IPS-20b (cell line): Measurements from ENCODE around the gene C1QA.
A peak's percentile ranks its signal among the peaks of the same experiment; 100 is the strongest.
"Not testable (repeated sequence)": the region's sequence is repeated elsewhere in the genome, so short reads cannot be mapped to it uniquely, and the experiment has no call there.

Experiments used
- H3K27ac ChIP-seq: one replicate; pipeline ENCODE4 v1.5.1; 2013; ENCODE audit warnings: low read length
- H3K27me3 ChIP-seq: 2 replicates; pipeline ENCODE4 v1.6.1; 2013; ENCODE audit warnings: mild to moderate bottlenecking, low read length, inconsistent platforms; ENCODE audit not compliant: insufficient read depth
- H3K36me3 ChIP-seq: 2 replicates; pipeline ENCODE4 v1.6.1; 2013; ENCODE audit warnings: low read depth, mild to moderate bottlenecking, inconsistent platforms, low read length, moderate library complexity; ENCODE audit not compliant: insufficient read depth
- H3K4me1 ChIP-seq: 2 replicates; pipeline ENCODE4 v1.6.1; 2013; ENCODE audit warnings: mild to moderate bottlenecking, control low read depth, inconsistent platforms, low read length, moderate library complexity; ENCODE audit not compliant: insufficient read depth
- H3K4me3 ChIP-seq: 2 replicates; pipeline ENCODE4 v1.5.1; 2013; ENCODE audit warnings: mild to moderate bottlenecking, low read length, inconsistent platforms
- H3K9ac ChIP-seq: 2 replicates; pipeline ENCODE4 v1.6.1; 2013; ENCODE audit warnings: low read depth, mild to moderate bottlenecking, inconsistent platforms, low read length, moderate library complexity
- H3K9me3 ChIP-seq: 2 replicates; pipeline ENCODE4 v1.6.1; 2013; ENCODE audit warnings: mild to moderate bottlenecking, low read depth, low read length, inconsistent platforms; ENCODE audit not compliant: insufficient read depth

The C1QA gene

DNA sequence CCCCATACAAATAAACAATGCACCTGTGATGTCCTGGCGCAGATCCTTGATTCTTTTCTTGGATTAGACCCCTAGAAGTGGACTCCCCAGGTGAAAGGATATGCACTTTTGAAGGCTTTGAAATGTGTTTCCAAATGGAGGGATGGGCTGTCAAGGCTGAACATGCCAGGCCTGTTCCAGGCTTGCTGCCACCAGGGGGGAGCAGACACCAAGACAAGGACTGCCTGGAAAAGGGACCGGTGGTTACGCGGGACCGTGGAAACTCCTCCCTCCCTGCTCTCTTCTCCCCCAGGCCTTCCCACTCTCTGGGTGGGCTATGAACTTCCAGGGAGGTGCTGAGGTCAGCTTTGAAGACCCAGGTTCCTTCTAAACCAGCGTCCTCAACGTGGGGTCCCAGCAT is 29.3 kb downstream of the C1QA start:
- H3K27me3 ChIP-seq = no peaks in the 10 kb centered on the region; the same call in 1 of the 2 replicates
- no peaks in the 10 kb centered on the region for H3K4me1 ChIP-seq
- H3K27ac ChIP-seq = no peak overlapping the region
- no peaks in the 10 kb centered on the region for H3K36me3 ChIP-seq
- no peak overlapping the region for H3K9ac ChIP-seq
- no peaks in the 10 kb centered on the region for H3K9me3 ChIP-seq
- no peak overlapping the region for H3K4me3 ChIP-seq

DNA sequence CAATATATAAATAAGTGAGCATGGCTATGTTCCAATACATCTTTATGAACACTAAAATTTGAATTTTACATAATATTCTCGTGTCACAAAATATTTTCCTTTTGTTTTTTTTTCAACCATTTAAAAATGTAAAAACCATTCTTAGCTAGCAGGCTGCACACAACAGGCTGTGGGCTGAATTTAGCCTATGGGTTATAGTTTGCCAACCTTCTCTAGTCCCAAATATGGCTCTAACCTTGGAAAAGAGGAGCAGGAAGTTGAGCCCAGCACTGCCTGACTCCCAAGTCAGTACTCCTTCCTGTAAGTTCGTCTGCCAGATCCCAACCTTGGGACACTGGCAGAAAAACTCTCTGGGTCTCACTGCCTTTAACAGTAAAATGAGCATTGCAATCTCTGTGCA is 30.0 kb downstream of the C1QA start:
- Histone ChIP-seq H3K4me3 (no peak overlapping the region), H3K36me3 (no peaks in the 10 kb centered on the region), H3K27ac (no peak overlapping the region), H3K9ac (no peak overlapping the region), H3K4me1 (no peaks in the 10 kb centered on the region), H3K27me3 (no peaks in the 10 kb centered on the region; the same call in 1 of the 2 replicates), H3K9me3 (no peaks in the 10 kb centered on the region)

DNA sequence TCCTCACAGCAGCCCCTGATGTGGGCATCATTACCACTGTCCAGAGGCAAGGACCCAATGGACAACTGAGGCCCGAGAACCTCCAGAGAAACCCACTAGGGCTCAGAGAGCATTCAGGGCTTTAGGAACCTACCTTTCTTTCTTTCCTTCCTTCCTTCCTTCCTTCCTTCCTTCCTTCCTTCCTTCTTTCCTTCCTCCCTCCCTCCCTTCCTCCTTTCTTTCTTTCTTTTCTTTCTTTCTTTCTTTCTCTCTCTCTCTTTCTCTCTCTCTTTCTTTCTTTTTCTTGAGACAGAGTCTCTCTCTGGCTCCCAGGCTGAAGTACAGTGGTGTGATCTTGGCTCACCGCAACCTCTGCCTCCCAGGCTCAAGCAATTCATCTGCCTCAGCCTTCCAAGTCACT is 32.4 kb downstream of the C1QA start:
- H3K27me3 ChIP-seq, H3K4me3 ChIP-seq, H3K4me1 ChIP-seq, H3K9me3 ChIP-seq, H3K27ac ChIP-seq, H3K36me3 ChIP-seq, H3K9ac ChIP-seq: not testable (repeated sequence)

DNA sequence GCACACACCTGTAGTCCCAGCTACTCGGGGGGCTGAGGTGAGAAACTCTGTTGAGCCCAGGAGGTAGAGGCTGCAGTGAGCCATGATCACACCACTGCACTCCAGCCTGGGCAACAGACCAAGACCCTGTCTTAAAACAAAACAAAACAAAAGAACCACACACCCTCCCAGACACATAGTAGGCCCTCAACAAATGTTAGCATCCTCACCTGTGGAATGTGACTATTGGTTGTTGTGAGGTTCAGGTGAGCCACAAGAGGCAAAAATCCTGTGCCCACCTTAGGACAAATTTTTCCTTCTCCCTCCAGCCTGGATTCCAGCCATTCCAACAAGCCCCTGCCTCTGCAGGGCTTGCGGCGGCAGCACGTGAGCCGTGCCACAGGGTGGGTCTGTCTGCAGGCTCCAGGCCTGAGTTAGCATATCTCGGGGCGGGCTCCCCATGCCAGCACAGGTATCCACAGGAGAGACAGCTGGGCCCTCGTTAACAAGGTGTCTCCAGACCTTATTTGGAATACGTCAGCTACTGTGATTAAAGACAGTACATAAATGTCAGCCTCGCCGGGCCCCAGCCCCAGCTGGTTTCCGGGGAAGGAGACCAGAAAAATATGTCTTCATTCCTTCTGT is 34.0 kb downstream of the C1QA start:
- no peak overlapping the region for H3K9ac ChIP-seq

DNA sequence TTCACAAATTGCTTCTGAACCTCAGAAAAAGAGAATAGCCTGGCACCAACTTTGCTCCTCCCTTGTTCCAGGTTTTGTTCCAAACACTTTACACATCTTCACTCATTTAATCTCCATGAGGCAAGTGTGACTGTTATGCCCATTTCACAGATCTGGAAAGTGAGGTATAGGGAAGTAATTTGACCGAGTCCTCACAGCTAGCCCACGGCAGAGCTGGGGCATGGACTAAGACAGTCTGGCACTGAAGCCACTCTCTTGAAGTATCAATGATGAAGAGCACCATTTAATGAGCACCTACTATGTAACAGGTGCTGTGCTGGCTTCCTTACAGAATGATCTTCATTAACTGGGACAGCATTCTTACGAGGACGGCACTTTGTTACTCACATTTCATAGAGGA is 35.6 kb downstream of the C1QA start:
- no peak overlapping the region for H3K27ac ChIP-seq
- no peaks in the 10 kb centered on the region; the same call in 1 of the 2 replicates for H3K27me3 ChIP-seq
- H3K36me3 ChIP-seq = no peaks in the 10 kb centered on the region
- H3K9ac ChIP-seq = no peak overlapping the region
- no peaks in the 10 kb centered on the region for H3K9me3 ChIP-seq
- no peak overlapping the region for H3K4me3 ChIP-seq
- no peaks in the 10 kb centered on the region; the same call in 1 of the 2 replicates for H3K4me1 ChIP-seq

More for the DNA sequence above, 34.0 kb downstream of the C1QA start:
- no peaks in the 10 kb centered on the region for H3K9me3 ChIP-seq
- H3K27me3 ChIP-seq = no peaks in the 10 kb centered on the region; the same call in 1 of the 2 replicates
- no peaks in the 10 kb centered on the region; the same call in 1 of the 2 replicates for H3K4me1 ChIP-seq
- no peak overlapping the region for H3K27ac ChIP-seq
- H3K4me3 ChIP-seq = no peak overlapping the region
- H3K36me3 ChIP-seq = no peaks in the 10 kb centered on the region

DNA sequence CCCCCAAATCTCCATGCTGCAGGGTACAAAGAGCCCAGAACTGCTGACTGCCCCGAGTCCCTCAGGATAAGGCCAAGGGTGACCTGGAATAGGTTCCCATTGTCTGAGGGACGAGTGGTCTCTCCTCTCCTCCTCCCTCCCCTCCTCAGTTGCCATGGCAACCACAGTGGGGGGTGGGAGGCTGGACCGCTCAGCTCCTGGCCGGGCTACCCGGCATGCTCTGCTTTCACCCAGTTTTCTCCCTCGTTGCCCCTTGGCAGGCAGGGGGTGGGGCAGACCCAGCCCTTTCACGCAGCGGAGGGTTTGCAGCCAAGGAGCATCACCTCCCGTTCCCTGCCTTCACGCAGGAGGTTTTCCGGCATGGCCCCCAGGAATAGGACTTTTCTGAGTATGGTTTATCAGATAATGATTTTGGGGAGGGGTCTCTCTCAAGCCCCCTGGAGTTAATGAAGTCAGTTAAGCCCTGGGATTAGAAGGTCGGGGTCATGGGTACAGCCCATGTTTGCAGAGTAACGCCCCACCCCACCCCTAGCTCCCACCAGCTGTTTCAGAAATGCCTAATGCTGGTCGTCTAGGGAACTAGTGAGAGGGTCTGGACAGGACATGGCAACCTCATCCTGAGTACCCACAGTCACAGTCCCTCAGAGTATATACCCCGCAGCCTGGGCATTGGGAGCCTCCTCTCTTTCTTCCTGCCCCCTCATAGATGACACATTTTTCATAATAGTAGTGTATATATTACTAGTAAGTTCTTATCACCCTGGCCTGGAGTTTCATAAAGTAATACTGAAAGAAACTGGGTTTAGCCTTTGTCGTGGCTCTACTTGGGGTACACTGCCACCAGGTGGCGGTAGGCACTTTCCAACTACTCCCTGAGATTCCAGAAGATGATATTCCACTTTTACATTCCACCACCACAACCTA is 37.3 kb downstream of the C1QA start:
- no peaks in the 10 kb centered on the region for H3K36me3 ChIP-seq
- no peak overlapping the region for H3K9ac ChIP-seq
- no peak overlapping the region for H3K27ac ChIP-seq
- no peaks in the 10 kb centered on the region for H3K9me3 ChIP-seq
- H3K4me1 ChIP-seq = no peaks in the 10 kb centered on the region; the same call in 1 of the 2 replicates
- peak overlapping the region; percentile 52; the same call in 1 of the 2 replicates for H3K4me3 ChIP-seq
- H3K27me3 ChIP-seq = no peaks in the 10 kb centered on the region

DNA sequence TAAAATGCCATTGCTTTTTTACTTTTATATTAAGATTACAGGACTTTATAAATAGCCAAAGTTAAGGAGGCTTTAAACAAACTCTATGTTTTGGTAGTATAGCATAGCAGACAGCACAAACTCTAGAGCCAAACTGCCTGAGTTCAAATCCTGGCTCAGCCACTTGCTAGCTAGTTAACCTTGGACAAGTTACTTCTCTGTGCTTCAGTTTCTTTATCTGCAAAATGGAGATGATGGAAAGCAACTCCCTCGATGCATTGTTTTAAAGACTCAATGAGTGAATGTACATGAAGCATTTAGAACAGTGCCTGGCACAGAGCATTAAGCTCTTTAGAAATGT is 38.0 kb downstream of the C1QA start:
- Histone ChIP-seq H3K27ac (no peak overlapping the region), H3K9ac (no peak overlapping the region), H3K4me1 (no peaks in the 10 kb centered on the region; the same call in 1 of the 2 replicates), H3K4me3 (no peak overlapping the region), H3K36me3 (no peaks in the 10 kb centered on the region), H3K9me3 (no peaks in the 10 kb centered on the region), H3K27me3 (no peaks in the 10 kb centered on the region)

DNA sequence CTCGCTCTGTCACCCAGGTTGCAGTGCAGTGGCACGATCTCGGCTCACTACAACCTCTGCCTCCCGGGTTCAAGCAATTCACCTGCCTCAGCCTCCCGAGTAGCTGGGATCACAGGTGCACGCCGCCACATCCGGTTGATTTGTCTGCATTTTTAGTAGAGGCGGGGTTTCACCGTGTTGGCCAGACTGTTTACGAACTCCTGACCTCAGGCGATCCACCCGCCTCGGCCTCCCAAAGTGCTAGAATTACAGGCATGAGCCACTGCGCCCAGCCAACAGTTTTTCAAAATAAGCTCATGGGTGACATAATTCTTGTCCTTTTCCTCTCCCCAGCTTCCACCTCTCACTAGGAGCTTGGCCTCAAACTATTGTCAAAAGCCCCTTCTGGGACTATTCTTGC is 39.7 kb downstream of the C1QA start:
- not testable (repeated sequence) for H3K9me3 ChIP-seq, H3K27ac ChIP-seq, H3K27me3 ChIP-seq, H3K9ac ChIP-seq, H3K36me3 ChIP-seq, H3K4me1 ChIP-seq, H3K4me3 ChIP-seq

DNA sequence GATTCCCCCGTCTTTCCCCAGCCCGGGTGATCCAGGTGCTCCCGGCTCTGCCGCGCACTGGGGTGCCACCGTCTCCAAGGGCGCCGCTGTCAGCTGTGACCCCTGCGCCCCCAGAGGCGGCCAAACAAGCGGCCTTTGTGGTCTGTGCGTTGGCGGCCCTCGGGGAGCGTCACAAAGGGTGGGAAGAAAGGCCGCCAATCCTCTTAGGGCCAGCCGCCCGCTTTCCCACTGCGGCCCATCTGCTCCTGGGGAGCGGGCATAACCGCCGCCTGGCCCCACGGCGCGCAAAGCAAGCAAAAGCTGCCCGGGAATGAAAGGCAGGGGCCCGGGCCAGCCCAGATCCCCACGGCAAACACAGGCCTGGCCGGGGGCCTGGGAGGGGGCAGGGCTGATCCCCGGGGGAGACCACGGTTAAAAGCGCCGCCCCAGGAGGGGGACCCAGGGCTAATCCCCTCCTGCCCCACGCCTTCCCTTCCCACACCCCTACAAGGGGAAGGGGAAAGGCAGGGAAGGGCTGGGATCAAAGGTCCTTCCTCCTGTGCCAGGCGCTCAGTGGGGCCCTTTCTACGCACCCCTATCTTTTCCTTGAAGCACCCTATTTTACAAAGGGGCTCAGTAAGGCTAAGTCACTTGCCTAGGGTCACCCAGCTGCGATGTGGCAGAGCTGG is 40.6 kb downstream of the C1QA start:
- Histone ChIP-seq H3K4me1 (no peaks in the 10 kb centered on the region; the same call in 1 of the 2 replicates), H3K36me3 (no peaks in the 10 kb centered on the region), H3K9ac (no peak overlapping the region), H3K27ac (no peak overlapping the region), H3K4me3 (no peak overlapping the region), H3K9me3 (no peaks in the 10 kb centered on the region), H3K27me3 (no peaks in the 10 kb centered on the region)

DNA sequence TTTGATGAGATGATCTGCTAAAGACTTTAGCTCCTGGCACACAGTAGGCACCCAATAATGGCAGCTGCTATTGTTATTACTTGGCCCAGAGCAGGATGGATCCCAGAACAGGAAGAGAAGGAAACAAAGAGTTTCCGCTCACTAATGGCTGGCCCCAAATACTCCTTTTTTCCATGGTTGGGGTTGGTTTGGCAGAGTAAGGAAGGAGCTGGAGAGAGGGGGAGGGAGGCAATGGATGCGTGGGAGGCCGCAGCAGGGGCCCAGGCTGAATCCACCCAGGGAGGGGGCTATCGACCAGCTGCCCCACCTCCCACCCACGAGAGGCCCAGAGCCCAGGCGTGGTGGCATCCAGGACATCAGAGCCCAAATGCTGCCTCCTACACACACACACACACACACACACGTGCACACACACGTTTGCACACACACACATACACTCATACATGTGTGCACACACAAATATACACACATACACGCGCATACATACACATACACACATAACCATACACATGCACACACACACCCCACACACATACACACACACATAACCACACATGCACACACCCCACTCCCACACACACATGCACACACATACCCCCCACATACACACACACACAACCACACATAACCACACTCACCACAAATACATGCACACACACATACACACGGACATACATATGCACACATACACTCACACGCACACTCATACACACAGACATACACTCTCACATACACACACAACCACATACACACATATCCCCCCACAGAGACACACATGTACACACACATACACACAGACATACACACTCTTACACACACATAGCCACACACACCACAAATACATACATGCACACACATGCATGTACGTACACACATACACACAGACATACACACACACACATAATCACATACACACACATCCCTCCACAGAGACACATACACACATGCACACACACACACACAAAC is 41.8 kb downstream of the C1QA start:
- H3K9me3 ChIP-seq = no peaks in the 10 kb centered on the region
- no peaks in the 10 kb centered on the region for H3K27me3 ChIP-seq
- no peak overlapping the region for H3K27ac ChIP-seq
- no peaks in the 10 kb centered on the region for H3K36me3 ChIP-seq
- no peaks in the 10 kb centered on the region; the same call in 1 of the 2 replicates for H3K4me1 ChIP-seq
- no peak overlapping the region for H3K4me3 ChIP-seq
- H3K9ac ChIP-seq = no peak overlapping the region

DNA sequence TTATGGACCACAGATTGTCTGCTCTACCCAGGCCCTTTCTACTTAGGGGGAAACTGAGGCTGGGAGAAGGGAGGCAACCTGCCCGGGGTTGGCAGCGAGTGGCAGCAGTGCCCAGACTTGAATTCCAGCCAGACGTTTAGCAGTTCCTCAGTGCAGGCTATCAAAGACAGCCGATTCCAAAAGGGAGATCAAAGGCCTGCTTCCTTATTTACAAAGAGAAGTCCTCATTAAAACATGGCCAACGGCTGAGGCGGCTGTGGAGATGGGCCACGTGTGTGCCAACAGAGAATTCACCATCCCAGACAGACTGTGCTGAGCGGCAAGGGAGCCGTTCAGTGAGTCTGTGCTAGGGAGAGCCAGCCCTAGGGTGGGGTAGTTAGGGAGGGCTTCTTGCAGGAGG is 44.3 kb downstream of the C1QA start:
- Histone ChIP-seq H3K36me3 (no peaks in the 10 kb centered on the region), H3K4me1 (no peaks in the 10 kb centered on the region; the same call in 1 of the 2 replicates), H3K4me3 (no peak overlapping the region), H3K9me3 (no peaks in the 10 kb centered on the region), H3K27ac (no peak overlapping the region), H3K9ac (no peak overlapping the region), H3K27me3 (no peaks in the 10 kb centered on the region)
